GM18526 (cell line): ENCODE measurements around the gene BICC1.

Experiments
- POLR2A ChIP-seq: IDR thresholded peaks from 3 replicates; pipeline ENCODE4 v1.6.1; 2011; ENCODE audit not compliant: insufficient read length; ENCODE audit errors: extremely low read depth

The BICC1 gene

DNA sequence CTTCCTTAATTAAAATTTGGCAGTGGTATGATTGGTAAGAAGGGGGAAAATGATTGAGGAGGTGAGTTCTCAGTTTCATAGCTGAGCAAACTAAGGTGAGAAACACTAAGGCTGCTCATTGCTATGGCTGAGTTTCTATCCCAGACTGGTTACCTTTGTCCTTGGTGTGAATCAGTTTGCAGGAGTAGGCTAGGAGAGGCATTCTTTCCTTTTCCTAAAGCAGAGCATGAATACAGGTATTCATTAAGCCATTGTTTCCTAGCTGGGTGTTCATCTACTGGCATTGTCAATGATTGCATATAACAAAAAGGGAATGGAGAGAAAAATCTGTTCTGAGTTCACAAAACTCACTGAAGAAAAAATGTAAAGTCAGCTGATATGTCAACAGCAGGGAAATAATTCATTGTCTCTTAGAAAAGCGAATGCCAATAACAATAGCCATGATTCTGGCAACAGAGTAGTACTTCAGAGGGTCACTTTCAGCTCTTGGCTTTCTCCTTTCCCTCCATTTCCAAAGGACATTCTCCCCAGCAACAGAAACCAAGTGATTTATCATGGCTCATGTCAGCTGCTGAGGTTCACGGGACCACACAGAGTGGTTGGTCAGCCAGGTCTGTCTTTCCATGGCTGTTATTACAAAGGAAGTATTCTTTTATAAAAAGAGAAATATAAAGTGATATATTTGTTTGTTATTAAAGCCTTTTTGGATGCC, 234.0 kb downstream of the BICC1 start:
- TF ChIP-seq POLR2A = no peak

DNA sequence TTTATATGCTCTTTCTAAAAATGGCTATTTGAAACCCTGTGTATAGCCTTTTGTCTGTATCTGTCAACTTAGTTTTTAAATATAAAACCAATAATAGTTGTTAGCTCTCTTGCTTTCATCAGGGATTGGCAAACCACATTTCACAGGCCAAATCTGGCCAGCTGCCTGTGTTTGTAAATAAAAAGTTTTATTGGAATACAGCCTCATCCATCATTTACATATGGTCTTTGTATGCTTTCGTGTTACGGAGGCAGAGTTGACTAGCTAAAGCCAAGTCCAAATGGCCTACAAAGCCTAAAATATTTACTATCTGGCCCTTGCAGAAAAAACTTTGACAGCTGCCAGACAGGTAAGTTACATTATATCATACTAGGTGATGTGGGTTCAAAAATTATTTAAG, 235.0 kb downstream of the BICC1 start:
- TF ChIP-seq POLR2A = no peak

DNA sequence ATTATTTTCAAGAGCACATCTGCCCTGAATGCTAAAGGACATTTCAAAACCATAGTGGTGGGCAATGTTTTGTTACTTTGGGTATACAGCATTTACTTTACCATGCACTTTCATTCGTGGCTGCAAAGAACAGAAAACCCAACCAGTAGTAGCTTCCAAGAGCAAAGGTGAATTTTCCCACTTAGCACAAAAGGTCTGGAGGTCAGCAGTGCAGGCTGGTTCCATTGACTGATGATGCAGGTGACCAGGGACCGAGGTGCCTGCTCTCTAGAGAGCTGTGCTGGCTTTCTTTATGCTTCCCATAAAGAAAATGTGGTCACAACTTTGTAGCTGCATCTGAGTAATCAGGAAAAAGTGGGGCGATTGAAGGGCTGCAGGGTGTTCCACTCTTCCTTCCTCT, 240.0 kb downstream of the BICC1 start:
- no peak for TF ChIP-seq POLR2A

GRCh38 chr10:58753425-58753824, 240.8 kb downstream of the BICC1 start:
- no peak for TF ChIP-seq POLR2A

DNA sequence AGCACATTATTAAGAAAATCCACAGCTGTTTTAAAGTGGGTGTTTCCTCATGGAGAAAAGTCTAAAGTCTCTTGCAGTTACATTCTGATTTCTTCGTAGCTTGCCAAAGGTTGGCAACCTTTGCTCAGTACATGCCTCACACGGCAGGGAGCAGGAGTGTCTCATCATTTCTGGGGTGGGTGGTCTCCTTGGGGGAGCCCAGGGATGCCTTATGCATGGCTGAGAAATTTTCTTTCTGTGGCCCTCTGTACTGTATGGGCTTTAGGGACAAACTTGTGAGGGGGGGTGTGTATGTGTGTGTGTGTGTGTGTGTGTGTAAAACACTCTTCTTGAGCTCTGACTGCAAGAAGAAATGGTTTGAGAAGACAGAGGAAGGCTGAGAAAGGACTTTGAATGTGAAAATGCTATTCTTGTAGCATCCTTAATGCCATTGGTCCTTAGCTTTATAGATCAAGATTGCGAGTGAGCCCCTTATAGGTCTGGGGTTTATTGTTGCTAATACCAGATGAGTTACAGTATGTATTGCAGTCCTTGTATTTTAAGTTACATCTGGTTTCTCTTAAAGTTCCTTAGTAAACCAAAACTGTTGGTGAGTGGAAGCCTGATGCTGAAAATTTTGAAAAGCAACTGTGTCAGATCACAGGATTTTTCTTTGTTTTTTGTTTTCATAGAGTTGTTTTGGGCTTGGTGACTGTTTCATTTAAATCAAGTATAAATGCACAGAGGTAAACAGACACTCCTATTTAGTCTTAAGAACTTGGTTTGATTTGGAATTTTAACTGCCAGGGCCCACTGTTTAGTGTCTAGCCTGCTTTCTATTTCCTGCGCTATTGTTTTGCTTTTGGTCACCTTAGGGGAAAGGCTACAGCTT, 242.0 kb downstream of the BICC1 start:
- TF ChIP-seq POLR2A = no peak

DNA sequence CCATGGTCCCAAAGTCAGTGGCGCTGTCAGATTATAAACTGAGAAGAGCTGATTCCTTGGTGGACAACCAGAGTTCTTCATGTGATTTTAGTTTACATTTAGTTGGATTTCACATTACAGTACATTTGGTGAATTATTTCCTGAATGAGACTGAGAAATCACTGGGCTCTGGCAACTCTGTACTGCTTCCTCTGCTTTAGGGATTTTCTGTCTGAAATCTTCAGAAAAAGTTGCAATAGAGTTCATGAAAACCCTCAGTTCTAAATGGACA, 242.6 kb downstream of the BICC1 start:
- TF ChIP-seq POLR2A = no peak

DNA sequence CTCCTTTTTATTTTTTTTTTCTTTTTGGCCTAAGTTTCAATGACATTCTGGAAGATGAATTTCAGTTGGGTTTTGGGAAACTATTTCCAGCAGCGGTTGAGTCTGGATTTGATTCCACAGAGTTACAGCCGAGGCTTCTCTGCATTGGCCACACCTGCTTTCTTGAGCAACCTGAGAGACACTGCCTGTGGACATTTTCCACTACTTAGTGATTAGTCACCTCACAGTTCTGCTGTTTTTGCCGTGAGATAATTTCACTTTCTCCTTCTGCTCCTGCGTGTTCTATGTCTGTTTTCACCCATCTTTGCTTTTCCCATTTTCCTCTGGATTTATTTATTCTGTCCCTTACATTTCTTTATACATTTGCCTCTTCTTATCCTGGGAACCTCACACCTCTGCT, 243.0 kb downstream of the BICC1 start:
- TF ChIP-seq POLR2A = no peak

- TF ChIP-seq POLR2A = no peak
Observed at GRCh38 chr10:58756130-58756719, 243.6 kb downstream of the BICC1 start.

- TF ChIP-seq POLR2A = no peak
Observed at GRCh38 chr10:58757352-58758065, 244.8 kb downstream of the BICC1 start.

GRCh38 chr10:58758321-58758720, 245.6 kb downstream of the BICC1 start:
- TF ChIP-seq POLR2A = no peak

DNA sequence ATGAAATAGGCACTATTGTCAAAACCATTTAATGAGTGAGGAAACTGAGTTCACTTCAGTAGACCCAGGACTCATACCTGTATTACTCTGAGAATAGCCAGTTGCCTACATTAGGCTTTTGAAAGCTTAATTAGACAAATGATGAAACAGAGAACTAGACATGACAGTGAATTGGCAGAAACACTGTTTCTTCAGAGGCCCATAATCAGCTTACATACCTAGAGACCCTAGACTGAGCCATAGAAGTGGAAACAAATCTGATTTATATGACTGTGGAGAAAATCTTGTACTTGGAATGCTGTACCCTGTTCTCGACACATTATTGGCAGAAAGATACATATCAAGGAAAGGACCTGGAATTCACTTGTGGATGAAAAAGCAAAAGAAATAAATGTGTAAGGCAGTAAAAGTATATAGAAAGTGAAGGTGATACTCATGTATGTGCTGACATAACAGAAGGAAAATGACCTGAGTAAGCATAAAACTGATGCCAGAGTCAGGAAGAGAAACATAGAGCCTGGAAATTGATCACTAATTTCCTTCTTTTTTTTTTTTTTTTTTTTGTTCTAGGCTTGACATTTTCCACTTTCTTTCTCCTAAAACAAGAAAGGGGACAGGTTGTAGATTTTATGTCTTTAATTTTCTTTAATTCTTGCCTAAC, 251.5 kb downstream of the BICC1 start:
- TF ChIP-seq POLR2A = no peak

- no peak for TF ChIP-seq POLR2A
Observed at GRCh38 chr10:58765910-58766309, 253.2 kb downstream of the BICC1 start.

DNA sequence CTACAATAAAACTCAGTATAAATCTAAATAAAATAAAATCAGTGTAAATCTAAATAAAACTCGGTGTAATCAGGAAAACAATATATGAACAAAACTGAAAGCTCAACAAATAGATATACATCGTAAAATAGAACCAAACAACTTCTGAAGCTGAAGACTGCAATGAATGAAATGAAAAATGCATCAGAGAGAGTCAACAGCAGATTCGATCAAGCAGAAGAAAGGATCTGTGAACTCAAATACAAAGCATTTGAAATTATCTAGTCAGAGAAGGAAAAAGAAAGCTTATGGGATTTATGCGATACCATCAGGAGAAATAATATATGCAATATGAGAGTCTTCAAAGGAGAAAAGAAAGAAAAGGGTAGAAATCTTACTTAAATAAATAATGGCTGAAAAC, 255.0 kb downstream of the BICC1 start:
- TF ChIP-seq POLR2A = no peak

DNA sequence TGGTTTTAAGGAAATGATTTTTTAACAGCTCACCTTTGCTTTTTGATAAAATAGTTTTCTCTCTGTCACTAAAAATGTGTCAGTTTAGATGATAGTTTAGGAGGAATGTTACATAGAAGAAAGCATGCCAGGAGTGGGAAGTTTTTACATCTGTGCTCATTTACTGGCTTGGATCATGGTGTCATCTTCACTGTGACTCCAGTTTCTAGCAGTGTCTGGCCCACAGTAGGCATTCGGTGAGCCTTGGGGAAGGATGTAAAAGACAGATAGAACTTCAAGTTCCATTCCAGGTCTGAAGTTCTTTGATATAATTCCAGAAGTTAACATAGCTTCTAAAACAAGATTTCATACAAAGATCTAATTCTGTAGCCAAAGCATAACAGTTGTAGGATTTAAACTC, 259.2 kb downstream of the BICC1 start:
- no peak for TF ChIP-seq POLR2A

DNA sequence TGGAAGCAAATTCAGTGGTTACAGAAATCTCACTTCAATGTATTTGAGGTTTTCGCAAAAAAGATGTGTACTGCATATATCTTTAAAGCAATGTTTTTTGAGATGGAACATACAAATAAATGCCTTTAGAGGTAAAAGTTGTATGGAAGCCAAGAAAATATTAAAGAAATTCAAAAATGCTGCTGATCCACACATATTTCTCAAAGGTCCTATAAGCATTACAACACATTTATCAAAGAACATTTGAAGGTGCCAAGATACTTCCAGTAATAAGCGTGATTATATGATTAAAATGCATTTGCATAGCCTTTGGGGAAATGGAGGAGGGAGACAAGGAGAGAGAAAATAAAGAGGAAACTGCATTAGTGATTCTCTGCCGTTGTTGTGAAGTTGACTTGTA, 260.1 kb downstream of the BICC1 start:
- no peak for TF ChIP-seq POLR2A
